Right ventricle myocardium superior (tissue), 1 donor: Measurements from ENCODE around the gene PVR. TPM values are rescaled to one million over a fixed set of nuclear protein-coding genes. Genes with fewer than 3 reads are reported as not detected.

Experiments
- ATAC-seq: fragments of 200-7000 bp; cut with Tn5 transposase; one replicate; pipeline ENCODE4 v1.9.1; 2020; ENCODE audit warnings: mild to moderate bottlenecking; ENCODE audit not compliant: poor library complexity
- DNase-seq: peaks from one replicate; pipeline ENCODE4 v3.0.0-alpha.2; 2020
- intact Hi-C: fragments of 100-400 bp; cut with DNase I; formaldehyde crosslinking; loops from one replicate; pipeline ENCODE4 v1.11.2; 2022
- total RNA-seq: library from RNA; stranded (reverse); fragmentation: NEBNext Ultra II Directional; extraction: Animal tissue kit (Norgen Biotek cat#: 25700); gene quantifications from one replicate; pipeline ENCODE4 v1.2.1, GENCODE V29; 2021
- donor health status: DM: no; HTN: yes; CAD: no; lungs with severe emphysema.

The PVR gene
- total RNA-seq, 1 donor from 2014 or later, result 32.1 TPM

DNA sequence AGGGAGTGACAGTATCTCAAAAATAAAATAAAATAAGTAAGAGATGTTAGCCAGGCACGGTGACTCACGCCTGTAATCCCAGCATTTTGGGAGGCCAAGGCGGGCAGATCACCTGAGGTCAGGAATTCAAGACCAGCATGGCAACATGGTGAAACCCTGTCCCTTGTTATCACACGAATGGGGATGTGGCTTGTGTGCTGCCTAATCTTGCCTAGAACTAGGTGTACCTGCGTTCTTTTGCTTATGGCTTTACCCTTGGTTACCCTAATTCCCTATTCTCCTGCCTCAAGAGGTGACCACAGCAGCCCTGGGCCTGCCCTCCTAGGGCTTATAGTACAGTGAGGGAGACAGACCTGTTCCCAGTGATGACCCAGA is 6.3 kb upstream of the PVR start:
- no peak for ATAC-seq
- intact Hi-C loops, result no loop called here
- DNase-seq, result no peak

DNA sequence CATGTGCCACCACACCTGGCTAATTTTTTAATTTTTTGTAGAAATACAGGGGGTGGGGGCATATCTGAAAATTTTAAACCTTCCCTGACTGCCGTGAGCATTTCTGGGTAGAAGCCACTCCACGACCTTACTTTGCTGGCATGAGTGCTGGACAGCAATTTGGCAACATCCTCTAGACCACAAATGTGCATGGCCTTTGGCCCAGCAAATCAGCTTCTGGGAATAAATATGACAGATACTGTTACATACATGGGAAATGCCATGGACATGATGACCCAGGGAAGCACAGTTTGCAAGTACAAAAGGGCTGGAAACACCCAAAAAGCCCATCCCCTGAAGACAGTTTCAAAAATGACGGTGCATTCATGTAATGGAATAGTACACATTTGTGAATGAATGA is 3.2 kb upstream of the PVR start:
- intact Hi-C loops, result no loop called here
- ATAC-seq, result peak; percentile 19

DNA sequence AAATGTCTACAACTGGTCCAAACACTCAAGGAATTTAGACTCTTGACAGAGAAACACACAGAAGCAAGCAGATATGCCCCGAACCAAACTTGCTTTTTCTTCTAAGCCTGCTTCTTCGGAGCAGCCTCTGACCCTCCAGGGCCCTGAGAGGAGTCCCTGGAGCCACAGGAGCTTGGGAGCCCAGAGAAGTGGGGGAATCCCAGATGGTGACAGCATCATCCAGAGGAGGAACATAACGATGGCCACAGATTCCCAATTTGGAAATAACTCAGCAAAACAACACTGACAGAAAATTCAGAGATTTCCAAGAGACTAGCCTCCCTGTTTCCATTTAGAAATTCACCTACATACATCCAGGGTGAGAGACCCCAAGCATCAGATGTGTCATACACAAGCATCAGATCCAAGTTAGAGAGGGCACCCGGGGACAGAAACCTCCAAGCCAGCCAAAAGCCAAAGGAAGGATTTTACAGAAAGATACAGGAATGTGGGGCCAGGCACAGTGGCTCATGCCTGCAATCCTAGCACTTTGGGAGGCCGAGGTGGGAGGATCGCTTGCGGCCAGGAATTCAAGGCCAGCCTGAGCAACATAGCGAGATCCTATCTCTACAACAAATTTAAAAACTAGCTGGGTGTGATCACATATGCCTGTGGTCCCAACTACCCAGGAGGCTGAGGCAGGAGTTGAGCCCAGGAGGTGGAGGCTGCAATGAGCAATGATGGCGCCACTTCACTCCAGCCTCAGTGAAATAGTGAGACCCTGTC is 2.0 kb upstream of the PVR start:
- DNase-seq, result no peak
- intact Hi-C loops, result no loop called here
- ATAC-seq, result no peak

More for the DNA sequence above, 3.2 kb upstream of the PVR start:
- DNase-seq, result no peak

DNA sequence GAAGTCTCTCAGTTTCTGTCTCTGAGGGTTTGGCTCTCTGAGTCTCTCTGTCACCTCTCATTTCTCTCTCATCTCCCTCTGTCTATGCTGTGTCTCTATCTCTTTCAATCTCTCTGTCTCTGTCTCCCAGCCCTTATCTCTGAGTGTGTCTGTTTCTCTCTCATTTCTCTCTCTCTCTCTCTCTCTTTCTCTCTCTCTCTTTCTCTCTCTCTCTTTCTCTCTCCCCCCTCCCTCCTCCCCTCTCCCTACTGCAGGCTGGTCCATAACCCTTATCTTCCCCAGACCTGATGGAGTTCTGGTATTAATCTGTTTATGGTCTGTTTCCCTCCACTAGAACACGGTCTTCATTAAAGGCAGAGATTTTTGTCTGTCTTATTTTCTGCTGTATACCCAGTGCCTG is 1.3 kb upstream of the PVR start:
- intact Hi-C loops, result no loop called here
- DNase-seq (no peak), ATAC-seq (no peak)

DNA sequence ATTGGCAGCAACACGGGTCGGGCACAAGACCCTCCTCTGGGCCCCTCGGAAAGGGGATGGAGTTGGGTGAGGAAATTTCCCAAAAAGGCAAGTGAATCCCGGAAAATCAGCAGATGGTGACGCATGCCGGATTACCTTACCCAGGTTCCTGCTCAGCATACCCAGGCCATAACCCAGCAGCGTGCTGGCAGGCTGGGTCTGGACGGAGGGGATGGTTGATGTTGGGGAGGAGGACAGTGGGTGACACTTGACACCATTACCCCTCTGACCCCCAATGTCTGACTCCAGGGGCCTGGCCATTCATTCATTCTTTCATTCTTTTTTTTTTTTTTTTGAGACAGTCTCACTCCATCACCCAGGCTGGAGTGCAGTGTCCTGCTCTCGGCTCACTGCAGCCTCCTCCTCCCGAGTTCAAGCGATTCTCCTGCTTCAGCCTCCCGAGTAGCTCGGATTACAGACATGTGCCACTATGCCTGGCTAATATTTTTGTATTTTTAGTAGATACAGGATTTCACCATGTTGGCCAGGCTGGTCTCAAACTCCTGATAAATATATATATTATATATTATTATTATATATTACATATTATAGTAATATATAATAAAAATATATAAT is 799 bp downstream of the PVR start:
- no peak for ATAC-seq
- intact Hi-C loops, result no loop called here
- DNase-seq, result no peak

DNA sequence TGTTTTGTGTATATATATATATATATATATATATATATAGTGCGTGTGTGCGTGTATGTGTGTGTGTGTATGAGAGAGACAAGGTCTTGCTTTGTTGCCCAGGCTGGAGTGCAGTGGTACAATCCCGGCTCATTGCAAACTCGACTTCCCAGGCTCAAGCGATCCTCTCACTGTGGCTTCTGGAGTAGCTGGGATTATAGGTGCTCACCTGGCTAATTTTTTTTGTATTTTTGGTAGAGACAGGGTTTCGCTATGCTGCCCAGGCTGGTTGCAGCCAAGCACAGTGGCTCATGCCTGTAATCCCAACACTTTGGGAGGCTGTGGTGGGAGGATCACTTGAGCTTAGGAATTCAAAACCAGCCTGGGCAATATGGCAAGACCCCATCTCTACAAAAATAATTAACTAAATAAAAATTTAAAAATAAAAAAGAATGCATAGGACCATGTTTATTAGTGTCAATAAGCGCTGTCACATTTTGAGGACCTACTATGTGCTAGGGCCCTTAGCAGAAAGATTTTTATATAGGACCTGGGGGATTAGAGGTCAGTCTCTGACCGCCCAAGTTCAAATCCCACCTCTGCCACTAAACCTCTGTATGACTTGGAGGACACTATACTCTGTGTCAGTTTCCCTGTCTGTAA is 1.8 kb downstream of the PVR start:
- no peak for DNase-seq
- intact Hi-C loops, result no loop called here
- ATAC-seq, result no peak

DNA sequence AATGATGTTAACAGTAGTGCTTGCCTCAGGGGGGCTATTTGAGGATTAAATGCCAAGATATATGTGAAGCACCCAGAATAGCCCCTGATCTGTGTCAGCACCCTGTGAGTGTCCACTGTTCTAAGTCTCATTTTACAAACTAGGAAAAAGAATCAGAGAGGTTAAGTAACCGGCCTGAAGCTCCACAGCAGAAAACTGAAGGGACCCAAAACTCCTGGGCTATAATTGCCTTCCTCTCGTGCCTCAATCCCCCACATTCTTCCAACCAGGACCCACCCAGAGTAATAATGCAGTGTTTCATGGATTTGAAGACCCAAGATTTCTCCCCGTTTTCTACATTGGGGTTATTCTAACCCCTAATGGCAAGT is 2.3 kb downstream of the PVR start:
- no peak for ATAC-seq
- intact Hi-C loops, result no loop called here
- no peak for DNase-seq

DNA sequence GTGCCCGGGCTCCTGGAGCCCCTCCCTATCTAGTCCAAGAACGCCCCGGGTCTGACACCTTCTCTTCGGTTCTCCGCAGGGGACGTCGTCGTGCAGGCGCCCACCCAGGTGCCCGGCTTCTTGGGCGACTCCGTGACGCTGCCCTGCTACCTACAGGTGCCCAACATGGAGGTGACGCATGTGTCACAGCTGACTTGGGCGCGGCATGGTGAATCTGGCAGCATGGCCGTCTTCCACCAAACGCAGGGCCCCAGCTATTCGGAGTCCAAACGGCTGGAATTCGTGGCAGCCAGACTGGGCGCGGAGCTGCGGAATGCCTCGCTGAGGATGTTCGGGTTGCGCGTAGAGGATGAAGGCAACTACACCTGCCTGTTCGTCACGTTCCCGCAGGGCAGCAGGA is 3.4 kb downstream of the PVR start:
- DNase-seq, result peak; percentile 54
- intact Hi-C loops, result no loop called here
- ATAC-seq, result peak; percentile 3

DNA sequence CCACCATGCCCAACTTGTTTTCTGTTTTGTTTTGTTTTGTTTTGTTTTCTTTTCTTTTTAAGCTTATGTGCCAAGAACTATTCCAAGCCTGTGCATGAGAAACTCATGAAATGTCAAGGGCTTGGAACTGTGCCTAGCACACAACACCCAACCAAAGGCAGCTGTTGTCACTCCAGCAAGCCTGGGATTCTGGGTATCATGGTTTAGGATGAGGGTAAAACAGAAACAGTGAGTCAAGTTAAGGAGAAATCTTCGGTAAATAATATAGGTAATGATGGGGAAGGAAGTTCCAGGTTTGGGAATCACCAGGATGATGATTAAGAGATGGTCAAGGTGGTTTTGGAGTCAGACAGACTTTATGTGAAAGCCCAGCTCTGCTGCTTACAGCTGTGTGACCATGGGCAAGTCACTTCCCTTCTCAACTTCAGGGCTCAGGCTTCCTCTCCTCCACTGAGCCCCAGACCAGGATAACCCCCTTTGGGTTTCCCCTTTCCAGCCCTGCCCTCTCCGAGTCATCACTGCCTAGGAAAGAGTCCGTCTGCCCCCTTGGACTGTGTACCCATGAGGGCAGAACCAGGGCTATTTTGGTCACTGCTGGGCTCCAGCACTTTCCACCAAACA is 5.0 kb downstream of the PVR start:
- peak; percentile 72 for ATAC-seq
- DNase-seq, result no peak
- intact Hi-C loops, result no loop called here

DNA sequence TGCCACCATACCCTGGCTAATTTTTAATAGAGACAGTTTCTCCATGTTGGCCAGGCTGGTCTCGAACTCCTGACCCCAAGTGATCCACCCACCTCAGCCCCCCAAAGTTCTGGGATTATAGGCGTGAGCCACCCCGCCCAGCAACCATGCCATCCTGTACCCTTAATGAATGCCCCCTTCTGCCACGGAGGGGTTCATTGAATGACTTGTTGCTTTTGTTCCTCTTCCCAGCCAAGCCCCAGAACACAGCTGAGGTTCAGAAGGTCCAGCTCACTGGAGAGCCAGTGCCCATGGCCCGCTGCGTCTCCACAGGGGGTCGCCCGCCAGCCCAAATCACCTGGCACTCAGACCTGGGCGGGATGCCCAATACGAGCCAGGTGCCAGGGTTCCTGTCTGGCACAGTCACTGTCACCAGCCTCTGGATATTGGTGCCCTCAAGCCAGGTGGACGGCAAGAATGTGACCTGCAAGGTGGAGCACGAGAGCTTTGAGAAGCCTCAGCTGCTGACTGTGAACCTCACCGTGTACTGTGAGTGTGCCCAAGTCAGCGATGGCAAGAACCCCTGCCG is 6.0 kb downstream of the PVR start:
- DNase-seq, result no peak
- intact Hi-C loops, result no loop called here
- ATAC-seq, result peak; percentile 4

DNA sequence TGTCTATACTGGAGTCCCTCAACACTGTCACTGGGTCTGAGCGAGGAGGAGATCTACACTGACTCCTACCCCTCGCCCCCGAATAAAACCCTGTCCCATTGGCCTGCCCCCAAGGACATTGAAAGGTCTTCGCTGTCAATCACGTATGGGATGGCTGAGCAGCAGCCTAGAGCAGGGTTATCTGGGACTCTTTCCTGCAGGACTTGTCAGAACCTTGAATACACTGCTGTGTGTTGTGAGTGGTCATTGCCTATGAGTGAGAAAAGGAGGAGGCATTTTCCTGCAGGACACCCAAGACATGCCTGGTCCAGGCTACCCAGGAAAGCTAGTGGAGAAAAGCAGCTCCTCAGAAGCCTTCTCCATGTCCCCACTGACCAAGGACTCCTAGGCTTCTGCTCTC is 9.6 kb downstream of the PVR start:
- ATAC-seq (no peak), DNase-seq (no peak)
- intact Hi-C loops, result no loop called here

DNA sequence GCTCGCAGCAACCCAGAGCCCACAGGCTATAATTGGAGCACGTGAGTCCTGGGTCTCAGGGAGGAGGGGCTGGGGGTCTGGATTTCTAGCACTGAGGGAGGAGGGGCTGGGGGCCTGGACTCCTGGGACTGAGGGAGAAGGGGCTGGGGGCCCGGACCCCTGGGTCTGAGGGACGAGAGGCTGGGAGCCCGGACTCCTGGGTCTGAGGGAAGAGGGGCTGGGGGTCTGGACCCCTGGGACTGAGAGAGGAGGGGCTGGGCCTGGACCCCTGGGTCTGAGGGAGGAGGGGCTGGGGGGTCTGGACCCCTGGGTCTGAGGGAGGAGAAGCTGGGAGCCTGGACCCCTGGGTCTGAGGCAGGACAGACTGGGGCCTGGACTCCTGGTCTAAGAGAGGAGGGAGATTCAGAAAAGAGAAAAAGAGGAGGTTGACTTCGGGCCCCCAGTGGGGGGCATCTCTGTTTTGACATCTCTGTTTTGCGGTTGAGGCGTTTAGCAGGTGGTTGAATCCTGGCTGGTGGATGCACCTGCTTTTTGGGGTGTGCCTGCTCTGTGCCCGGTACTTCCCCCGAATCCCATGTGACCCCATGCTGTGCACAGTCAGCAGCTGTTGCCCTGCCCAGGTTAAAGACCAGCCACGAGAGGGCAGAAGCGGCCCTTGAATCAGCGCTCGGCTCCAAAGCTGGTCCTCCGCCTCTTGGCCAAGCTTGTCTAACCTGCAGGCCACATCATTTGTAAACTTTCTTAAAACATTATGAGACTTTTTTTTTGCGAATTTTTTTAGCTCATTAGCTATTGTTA is 10.5 kb downstream of the PVR start:
- peak; percentile 81 for DNase-seq
- ATAC-seq, result peak; percentile 72
- intact Hi-C loops, result no loop called here

DNA sequence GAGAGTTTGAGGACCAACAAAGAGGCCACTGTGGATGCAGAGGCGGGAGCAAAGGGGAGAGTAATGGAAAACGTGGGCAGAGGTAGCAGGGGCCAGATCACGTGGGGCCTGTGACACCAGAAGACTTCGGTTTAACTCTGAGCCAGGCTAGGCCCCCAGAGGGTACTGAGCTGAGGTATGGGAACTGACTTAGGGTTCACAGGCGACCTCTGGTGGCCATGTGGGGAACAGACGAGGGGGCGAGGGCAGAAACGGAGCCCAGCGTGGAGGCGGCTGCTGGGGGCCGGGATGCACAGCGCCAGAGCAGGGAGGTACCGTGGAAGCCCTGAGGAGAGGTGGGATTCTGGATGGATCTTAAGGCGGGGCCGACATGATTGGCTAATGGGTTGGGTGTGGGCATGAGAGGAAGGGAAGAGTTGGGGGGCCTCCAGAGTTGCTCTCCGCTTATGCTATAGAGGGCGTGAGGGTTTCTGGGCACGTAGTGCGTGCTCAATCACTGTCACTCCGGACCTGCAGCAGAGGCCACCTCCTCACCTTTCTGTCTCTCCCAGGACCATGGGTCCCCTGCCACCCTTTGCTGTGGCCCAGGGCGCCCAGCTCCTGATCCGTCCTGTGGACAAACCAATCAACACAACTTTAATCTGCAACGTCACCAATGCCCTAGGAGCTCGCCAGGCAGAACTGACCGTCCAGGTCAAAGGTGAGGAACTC is 13.7 kb downstream of the PVR start:
- peak; percentile 78 for ATAC-seq
- intact Hi-C loops, result loop anchor here (5.0 kb wide), 1 partner anchor 85 kb away; no protein-coding TSS in a partner anchor
- peak; percentile 80 for DNase-seq

DNA sequence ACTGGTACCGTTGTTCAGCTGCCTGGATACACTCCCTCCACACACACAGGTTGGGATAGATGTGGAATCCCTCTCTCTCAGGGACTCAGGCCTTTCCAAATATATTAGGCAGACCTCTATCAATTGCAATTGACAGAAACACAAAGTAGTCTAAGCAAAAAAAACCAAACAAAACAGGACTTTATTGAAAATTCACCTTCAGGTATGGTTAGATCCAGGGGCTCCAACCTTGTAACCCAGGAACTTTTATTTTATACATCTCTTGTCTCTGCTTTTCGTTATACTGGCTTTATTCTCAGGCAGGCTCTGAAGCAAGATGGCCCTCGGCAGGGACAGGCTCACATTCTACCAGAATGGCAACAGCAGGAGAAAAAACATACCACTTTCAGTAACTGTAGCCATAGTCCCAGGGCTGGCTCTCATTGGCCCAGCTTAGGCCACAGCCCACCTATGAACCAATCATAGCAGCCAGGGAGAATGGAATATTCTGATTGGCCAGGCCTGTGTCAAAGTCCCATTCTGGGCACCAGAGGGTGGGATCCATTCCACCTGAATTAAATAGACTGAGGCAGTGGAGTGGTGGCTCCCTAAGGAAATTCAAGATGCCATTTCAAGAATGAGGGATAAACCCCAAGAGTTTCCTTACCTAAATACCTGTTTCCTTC is 14.5 kb downstream of the PVR start:
- intact Hi-C loops, result loop anchor here (5.0 kb wide), 1 partner anchor 86 kb away; no protein-coding TSS in a partner anchor
- ATAC-seq, result no peak
- no peak for DNase-seq

DNA sequence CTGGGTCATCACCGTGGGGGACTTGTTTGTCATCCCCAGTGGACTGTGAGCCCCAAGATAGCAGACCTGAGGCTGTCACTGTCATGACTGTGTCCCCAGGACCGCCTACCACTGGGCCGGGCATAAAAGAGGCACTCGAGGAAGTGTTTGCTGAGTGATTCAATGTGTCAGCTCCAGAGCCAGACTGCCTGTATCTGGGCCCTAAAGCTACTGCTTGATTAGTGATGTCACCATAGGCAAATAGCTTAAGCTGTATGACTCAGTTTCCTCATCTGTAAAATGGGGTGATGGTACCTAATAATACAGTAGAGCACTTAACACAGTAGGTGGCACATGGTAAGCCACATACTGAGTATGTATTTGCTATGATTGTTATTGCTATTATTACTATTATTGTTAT is 16.4 kb downstream of the PVR start:
- ATAC-seq, result no peak
- intact Hi-C loops, result no loop called here
- DNase-seq, result no peak

DNA sequence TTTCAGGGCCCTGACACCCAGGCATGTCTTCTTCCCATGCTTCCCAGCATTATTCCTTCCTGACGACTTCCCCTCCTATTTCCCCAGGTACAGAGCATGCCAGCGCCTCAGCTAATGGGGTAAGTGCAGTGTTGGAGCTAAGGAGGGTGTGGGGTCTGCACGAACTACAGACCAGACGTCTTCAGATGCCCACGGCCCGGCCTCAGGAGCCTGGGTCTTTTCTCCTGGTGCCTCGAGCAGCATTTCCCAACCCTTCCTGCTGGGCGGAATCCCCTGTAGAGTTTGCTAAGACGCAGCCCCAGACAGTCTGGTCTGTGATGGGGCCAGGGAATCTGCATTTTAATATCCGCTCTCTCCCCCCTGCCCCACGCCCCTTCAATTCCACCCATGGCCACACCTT is 17.5 kb downstream of the PVR start:
- ATAC-seq (no peak), DNase-seq (no peak)
- intact Hi-C loops, result no loop called here

DNA sequence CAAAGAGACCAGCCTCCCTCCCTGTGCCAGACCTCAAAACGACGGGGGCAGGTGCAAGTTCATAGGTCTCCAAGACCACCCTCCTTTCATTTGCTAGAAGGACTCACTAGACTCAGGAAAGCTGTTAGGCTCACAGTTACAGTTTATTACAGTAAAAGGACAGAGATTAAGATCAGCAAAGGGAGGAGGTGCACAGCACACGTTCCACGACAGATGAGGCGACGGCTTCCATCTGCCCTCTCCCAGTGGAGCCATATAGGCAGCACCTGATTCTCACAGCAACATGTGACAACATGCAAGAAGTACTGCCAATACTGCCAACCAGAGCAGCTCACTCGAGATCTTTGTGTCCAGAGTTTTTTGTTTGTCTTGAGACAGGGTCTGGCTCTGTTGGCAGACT is 18.2 kb downstream of the PVR start:
- ATAC-seq (no peak), DNase-seq (no peak)
- intact Hi-C loops, result no loop called here
